Stimulated activated CD4-positive, alpha-beta T cell treated with anti-CD3 and anti-CD28 coated beads, Interleukin-1b, Interleukin-23, amount 100 ng/mL, for 1 hour (primary cell): ENCODE measurements around the gene P2RX2.

ENCODE experiments used
- DNase-seq, 2 donors: peaks; one replicate each; pipeline ENCODE4 v3.0.0-alpha.2; 2020; ENCODE audit warnings: low read depth in 2 of 2

The P2RX2 gene

GRCh38 chr12:132620113-132620898 lies 1.7 kb downstream of the P2RX2 start:
- DNase-seq: no peak

DNA sequence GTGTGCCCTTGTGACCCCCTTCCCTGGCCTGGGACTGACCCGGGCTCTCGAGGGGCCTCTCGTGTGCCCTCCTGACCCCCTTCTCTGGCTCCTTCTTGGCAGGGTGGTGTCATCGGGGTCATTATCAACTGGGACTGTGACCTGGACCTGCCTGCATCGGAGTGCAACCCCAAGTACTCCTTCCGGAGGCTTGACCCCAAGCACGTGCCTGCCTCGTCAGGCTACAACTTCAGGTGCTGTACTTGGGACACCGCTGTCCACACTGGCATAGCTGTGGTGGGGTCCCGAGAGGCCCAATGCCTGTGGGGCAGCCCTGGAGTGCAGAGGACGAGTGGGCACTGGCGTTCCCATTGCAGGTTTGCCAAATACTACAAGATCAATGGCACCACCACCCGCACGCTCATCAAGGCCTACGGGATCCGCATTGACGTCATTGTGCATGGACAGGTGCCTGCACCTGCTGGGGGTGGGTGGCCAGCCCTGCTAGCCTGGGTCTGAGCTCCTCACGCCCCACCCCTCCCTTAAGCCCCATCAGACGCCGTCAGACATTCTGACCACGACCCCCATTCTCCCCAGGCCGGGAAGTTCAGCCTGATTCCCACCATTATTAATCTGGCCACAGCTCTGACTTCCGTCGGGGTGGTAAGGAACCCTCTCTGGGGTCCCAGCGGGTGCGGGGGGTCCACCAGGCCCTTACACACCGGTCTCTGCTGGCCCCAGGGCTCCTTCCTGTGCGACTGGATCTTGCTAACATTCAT lies 2.5 kb downstream of the P2RX2 start:
- no peak for DNase-seq

- no peak for DNase-seq
Observed at GRCh38 chr12:132621657-132622435, 3.3 kb downstream of the P2RX2 start.

DNA sequence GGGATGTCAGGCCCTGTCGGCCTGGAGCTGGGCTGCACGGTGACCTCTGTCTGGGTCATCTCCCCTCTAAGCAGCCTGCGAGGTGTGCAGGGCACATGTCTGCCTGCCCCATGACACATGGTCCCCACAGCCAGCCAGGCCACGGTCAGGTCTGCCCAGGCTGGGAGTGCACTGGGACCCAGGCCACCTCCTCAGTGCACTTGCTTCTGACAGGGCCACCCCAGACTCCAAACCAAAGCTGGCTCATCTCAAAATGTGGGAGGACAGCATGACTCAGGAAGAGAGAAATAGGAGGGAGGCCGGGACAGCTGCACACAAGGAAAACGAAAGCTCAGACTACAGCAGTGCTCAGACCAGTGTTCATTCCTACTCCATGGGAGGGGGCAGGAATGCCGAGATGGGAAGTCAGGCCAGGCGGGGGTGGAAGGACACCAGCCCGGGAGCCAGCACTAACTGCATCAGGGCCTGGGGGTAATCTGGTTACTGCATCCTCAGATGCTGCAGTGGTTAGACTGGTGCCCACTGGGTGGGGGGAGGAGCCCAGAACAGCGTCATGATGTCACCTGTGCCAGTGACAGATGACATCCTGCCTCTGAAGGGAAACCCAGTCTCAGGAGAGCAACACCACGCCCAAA lies 4.0 kb downstream of the P2RX2 start:
- DNase-seq: no peak

DNA sequence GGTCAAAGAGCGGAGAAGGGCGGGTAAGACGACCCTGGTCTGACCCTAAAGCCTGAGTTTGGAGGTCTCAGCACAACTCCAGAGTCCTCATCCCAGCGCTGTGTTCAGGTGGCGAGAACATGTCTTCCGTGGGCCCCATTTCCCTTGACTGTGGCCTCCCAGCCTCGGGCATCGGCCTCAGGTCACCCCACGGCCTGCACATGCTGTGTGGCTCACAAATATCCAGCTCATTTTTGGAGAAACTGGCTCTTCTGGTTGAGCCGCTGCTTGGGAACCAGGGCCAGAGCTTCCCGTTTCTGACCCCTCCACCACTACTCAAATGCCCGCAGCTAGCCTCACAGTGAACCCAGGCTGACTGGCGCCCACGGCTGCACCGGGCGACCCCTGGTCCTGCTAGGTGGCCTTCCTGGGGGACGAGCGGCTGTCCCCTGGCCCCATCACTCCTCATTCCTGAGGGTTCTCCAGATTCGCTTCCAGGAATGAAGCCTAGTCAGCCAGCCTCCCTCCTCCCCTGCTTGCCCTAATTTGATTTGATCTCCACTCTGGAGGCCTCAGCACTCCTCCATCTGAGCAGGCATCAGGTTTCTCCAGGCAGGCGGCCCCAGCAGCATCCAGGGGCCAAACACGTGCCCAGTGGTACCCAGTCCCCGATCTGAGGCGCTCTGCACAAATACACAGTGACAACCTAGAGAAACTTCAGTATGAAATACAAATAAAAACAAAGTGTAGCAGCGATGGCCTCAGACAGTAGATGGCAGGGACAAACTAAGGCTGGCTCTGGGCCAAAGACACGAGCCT lies 4.7 kb downstream of the P2RX2 start:
- DNase-seq: no peak

DNA sequence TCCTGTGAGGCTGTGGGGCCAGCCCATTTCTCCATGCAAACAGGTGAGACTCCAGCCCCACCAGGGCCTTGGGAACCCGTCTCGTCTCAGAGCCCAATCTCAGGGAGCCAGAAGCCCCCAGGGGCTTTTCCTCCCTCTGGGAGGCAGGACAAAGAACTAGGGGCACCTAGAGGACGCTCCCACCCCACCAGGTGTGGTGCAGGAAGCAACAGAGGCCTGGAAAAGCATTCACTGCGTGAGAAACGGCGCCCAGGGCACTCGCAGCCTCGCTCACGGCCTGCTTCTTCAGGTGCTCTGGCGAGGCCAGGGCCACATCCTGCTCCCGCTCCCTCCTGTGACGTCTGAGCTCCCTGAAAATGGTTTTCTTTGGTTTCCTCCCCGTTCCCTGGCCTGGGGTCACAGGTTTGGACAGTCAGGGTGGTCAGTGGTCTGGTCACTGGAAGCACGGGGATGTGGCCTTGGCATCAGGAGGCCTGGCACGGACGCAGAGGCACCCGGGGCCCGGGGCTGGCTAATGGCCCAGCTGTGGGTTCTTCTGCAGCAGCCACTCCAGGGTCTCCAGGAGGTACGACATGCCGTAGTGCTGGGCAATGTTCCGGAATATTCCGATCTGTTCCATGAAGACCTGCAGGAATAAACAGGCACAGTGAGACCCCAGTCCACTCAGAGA lies 5.7 kb downstream of the P2RX2 start:
- DNase-seq: no peak

GRCh38 chr12:132624910-132625630 lies 6.5 kb downstream of the P2RX2 start:
- DNase-seq: no peak

DNA sequence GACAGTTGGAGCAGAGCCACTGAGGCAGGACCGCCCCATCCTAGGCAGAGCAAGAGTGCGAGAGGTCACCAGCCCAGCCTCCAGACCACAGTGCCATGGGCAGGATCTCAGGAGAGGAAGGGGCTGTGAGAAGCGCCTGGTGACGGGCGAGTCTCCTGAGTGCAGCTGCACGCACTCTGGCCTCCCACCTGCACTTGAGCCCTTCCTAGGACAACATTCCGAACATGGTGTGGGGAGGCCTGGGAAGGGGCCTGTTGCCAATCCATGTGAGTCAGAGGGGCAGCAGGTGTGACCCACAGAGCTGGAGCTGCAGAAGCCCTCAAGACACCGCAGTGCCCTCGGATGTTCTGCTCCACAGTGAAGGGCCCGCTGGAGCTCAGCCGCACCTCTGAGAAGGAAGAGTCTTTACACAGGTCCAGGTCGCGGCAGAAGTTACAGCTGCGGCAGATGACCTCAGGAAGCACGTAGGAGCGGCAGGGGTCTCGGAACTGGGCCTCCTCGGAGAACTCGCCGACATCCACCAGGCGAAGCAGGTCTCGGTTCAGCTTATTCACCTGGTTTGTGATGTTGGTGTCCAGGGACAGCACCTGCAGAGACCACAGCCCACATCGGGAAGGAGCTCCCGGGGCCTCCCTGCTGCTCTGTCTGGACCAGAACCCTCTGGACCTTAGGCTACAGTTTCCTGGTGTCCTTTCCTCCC lies 7.3 kb downstream of the P2RX2 start:
- no peak for DNase-seq

GRCh38 chr12:132629330-132629729 lies 10.8 kb downstream of the P2RX2 start:
- DNase-seq: no peak

DNA sequence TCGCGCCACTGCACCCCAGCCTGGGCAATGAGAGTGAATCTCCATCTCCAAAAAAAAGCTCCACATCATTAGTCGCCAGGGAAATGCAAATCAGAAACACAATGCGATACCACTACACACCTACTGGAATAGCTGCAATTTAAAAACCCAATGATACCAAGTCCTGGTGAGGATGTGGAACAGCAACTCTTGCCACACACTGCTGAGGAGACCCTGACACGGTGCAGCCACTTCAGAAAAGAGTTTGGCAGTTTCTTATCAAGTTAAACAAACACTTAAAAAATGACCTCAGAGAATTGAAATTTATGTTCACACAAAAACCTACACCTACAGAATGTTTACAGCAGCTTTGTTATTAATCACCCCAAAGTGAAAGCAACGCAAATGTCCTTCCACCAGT lies 12.1 kb downstream of the P2RX2 start:
- no peak for DNase-seq

- no peak for DNase-seq
Observed at GRCh38 chr12:132631666-132632065, 13.1 kb downstream of the P2RX2 start.

- DNase-seq: no peak
Observed at GRCh38 chr12:132632521-132633228, 14.1 kb downstream of the P2RX2 start.

DNA sequence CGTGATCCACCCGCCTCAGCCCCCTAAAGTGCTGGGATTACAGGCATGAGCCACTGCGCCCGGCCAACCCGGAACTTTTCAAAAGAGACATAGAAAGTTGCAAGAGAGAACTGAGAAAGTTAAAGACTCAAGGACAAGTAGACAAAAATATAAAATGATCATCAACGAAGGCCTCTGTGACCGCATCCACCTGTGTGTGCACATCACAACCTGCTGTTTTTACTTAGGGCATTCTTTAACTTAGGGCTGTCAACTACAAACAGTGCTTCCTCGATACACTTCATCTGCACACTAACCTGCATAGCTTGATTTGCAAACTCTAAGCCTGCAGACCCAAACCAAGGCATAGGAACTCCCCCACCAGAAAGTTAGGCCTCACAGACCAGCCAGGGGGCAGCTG lies 14.8 kb downstream of the P2RX2 start:
- DNase-seq: no peak

- DNase-seq: no peak
Observed at GRCh38 chr12:132633901-132634300, 15.3 kb downstream of the P2RX2 start.

DNA sequence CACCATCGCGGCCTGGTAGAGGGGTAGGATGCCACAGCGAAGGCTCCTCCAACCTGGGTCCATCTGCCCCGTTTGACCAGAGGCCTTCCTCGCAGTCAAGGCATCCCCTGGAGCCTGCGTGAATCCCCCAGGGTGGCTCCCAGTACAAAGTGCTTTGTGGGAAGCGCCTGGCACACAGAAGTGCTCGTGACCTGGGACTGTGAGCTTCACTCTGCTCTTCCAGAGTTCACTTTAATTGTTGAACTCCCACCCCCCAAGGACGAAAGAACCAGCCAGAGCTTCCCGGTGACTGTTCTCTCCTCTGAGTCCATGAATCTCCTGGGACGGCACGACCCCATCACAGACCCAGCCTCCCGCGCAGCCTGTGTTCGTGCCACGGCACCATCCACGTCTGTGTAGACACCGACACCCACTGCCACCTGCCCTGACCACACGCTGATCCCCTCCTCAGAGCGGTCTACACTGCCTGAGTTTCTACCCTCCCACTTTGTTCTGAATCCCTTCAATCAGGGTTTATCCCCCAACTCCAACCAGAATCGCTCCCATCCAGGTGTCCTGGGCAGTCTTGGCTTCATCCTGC lies 15.9 kb downstream of the P2RX2 start:
- no peak for DNase-seq

DNA sequence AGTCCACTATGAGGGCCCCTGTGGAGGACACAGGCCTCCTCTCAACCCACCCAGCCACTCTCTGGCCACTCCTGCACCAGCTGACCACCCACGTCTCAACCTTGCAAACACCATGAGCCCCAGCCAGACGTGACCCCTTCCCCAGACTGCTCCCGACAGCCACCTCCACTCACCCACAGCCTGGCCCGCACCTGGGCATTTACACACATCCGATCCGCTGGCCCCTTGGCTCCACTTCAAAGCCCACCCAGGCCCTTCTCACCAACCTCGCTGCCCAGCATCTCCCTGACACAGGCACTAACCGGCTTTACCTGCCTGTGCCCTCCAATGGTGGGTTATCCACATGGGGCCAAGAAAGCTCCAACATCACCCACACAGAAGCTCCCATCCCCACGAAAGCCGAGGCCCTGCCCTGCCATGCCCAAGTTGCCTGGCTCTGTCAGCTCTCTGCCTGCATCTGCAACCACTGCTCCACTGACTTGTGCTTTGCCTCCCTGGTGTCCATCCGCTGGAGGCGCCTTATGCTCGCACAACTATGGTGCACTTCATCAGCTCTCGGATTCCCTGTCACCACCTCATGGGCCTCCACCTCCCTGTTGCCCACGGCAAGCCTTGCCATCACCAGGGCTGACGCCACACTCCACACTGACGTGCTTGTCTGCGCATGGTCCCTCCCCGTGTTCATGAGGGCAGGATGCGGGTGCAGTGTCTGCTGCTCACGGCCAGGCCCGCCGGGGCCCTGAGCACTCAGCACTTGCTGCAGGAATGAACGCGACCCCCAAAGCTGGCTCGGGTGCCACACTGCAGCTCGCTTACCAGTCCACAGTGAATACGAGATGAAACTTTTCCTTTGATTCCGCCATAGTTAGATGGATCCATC lies 16.7 kb downstream of the P2RX2 start:
- DNase-seq: no peak

DNA sequence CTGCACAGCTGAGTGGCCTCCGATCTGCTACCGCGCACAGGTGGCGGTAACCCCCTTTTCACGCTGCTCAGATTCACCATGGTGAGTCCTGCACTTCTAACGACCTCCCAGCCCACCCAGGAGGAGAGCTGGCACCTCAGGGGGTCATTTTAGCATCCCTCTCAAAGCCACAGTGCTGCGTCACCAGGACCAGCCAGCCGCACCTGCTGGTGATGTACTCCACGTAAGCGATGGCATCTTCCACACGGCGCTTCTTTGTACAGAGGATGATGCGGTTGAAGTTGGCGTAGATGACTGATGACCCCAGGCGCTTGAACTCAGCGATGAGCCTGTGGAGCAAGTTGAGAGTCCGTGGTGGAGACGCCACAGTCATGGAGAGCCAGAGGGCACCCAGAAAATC lies 19.2 kb downstream of the P2RX2 start:
- DNase-seq: no peak
